Measurements from ENCODE around the gene TNNT3. TPM values are rescaled to one million over a fixed set of nuclear protein-coding genes. Genes with fewer than 3 reads are reported as not detected.
"Not testable (repeated sequence)": the region's sequence is repeated elsewhere in the genome, so short reads cannot be mapped to it uniquely, and the experiment has no call there.

TNNT3 gene
- total and polyA plus RNA-seq, 2 experiments from 2014 or later: not detected

DNA sequence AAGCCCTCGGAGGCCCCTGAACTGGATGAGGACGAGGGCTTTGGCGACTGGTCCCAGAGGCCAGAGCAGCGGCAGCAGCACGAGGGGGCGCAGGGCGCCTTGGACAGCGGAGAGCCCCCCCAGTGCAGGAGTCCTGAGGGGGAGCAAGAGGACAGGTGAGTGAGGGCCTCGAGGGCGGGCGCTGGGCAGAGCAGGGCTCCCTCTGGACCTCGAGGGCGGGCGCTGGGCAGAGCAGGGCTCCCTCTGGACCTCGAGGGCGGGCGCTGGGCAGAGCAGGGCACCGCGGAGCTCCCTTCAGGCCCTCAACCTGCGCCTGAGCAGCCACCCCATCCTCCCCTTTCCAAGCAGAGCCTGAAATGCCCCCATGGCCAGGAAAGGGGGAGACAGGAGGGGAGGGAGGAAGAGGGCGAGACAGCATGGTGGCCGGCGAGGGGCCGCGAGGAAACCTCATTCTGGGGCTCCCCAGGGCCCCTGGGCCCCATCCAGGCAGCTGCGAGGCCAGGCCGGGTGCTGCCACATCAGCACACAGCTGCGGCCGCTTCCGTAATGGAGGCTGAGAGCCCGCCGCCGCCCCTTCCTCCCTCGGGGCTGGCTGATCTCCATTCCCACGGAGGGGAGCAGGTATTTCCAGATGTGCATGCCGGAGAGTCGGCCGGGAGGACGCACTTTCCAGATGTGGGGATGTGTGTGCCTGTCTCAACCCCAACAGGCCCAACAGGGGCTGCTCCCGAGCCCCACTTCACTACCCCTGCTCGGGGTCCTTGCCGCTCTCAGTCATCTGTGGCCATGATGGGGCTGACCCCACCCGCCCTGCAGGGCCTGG, 37.9 kb upstream of the TNNT3 start:
- no peaks in the 10 kb centered on the region for H3F3A ChIP-seq (ENCODE audit: insufficient read depth)
- H3K4me1 ChIP-seq (ENCODE audit: insufficient read depth): no peaks in the 10 kb centered on the region
- no peak overlapping the region for H3K27ac ChIP-seq
- H3K36me3 ChIP-seq (ENCODE audit: low read depth): no peaks in the 10 kb centered on the region
- no peak for DNase-seq
- H3K9me2 ChIP-seq (ENCODE audit: insufficient read depth): no peaks in the 10 kb centered on the region
- H3K27me3 ChIP-seq (replicated peaks; ENCODE audit: insufficient read depth): no peaks in the 10 kb centered on the region
- H3K79me2 ChIP-seq (ENCODE audit: insufficient read depth): no peaks in the 10 kb centered on the region
- TF ChIP-seq EZH2 (IDR thresholded peaks at IDR 0.05; ENCODE audit: insufficient read depth, poor library complexity, severe bottlenecking) (no peak), EZH2phosphoT487 (IDR thresholded peaks at IDR 0.05; ENCODE audit: insufficient read depth, low read depth) (no peak)
- H3K9me3 ChIP-seq (ENCODE audit: low read depth): no peaks in the 10 kb centered on the region
- in situ Hi-C loops (cut with MboI): no loop called here
- no peaks in the 10 kb centered on the region for H4K20me1 ChIP-seq (ENCODE audit: insufficient read depth)
- H3K4me2 ChIP-seq (ENCODE audit: unreplicated experiment): no peak overlapping the region
- H2AFZ ChIP-seq: no peak overlapping the region
- no peak overlapping the region for H3K9ac ChIP-seq
- no peak overlapping the region for H3K4me3 ChIP-seq
- 55 to 56% methylated on average over 31 to 43 of the region's 43 CpGs for WGBS, 2 experiments (ENCODE audit: low coverage in 1 of 2, low lambda C conversion rate in 2 of 2, missing lambda C conversion rate in 2 of 2)

DNA sequence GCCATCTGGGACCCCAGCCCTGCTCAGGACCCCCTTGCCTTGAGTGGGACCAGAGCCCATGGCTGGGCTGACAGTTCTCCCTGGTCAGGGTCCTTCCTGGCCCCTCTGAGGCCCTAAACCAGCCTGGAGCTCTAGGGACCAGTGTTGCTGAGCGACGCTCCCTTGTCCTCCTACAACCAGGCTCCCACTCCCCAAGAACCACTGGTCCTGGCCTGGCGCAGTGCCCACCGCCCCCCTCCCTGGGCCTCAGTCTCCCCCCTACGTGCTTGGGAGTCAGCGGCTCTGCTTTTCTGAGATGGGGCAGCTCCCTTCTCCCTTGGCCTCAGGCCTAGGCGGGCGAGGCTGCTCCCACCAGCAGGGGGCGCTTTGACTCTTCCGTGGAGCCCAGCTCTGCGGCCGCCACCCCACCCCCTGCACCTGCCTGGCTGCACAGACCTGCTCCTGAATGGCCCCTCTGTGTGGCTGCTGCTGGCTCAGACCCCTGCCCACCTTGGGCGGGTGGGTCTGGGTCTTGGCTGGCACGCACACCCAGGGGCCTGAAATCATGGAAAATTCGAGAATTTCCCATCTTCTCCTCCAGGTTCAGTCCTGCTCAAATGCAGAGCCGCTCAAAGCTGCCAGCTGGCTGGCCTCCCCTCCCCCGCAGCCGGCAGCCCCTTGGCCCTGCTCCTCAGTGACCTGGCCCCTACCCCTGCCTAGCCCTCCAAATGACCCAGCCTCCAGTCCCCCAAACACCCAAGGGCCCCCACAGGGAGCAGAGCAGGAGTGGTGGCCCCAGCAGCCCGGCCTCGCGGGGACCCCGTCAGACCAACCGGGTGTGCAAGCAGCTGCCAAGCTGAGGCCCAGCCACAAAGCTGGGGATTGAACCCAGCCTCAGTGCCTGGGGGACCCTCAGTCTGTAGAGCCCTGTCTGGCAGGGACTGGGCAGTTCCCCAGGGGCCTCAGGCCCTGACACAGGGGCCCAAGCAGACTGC, 37.0 kb upstream of the TNNT3 start:
- no peaks in the 10 kb centered on the region for H3K27me3 ChIP-seq (replicated peaks; ENCODE audit: insufficient read depth)
- H3K79me2 ChIP-seq (ENCODE audit: insufficient read depth): no peaks in the 10 kb centered on the region
- H3F3A ChIP-seq (ENCODE audit: insufficient read depth): no peaks in the 10 kb centered on the region
- no peaks in the 10 kb centered on the region for H3K36me3 ChIP-seq (ENCODE audit: low read depth)
- TF ChIP-seq EZH2 (IDR thresholded peaks at IDR 0.05; ENCODE audit: insufficient read depth, poor library complexity, severe bottlenecking): no peak
- TF ChIP-seq EZH2phosphoT487 (IDR thresholded peaks at IDR 0.05; ENCODE audit: insufficient read depth, low read depth): no peak
- H3K9me3 ChIP-seq (ENCODE audit: low read depth): no peaks in the 10 kb centered on the region
- H3K4me1 ChIP-seq (ENCODE audit: insufficient read depth): no peaks in the 10 kb centered on the region
- no peak overlapping the region for H2AFZ ChIP-seq
- no peak overlapping the region for H3K4me3 ChIP-seq
- no peaks in the 10 kb centered on the region for H4K20me1 ChIP-seq (ENCODE audit: insufficient read depth)
- H3K27ac ChIP-seq: no peak overlapping the region
- 24% methylated on average over 18 to 23 of the region's 23 CpGs for WGBS, 2 experiments (ENCODE audit: low coverage in 1 of 2, low lambda C conversion rate in 2 of 2, missing lambda C conversion rate in 2 of 2)
- H3K9me2 ChIP-seq (ENCODE audit: insufficient read depth): no peaks in the 10 kb centered on the region
- peak; percentile 73 for DNase-seq
- H3K9ac ChIP-seq: no peak overlapping the region
- in situ Hi-C loops (cut with MboI): no loop called here
- H3K4me2 ChIP-seq (ENCODE audit: unreplicated experiment): no peak overlapping the region

DNA sequence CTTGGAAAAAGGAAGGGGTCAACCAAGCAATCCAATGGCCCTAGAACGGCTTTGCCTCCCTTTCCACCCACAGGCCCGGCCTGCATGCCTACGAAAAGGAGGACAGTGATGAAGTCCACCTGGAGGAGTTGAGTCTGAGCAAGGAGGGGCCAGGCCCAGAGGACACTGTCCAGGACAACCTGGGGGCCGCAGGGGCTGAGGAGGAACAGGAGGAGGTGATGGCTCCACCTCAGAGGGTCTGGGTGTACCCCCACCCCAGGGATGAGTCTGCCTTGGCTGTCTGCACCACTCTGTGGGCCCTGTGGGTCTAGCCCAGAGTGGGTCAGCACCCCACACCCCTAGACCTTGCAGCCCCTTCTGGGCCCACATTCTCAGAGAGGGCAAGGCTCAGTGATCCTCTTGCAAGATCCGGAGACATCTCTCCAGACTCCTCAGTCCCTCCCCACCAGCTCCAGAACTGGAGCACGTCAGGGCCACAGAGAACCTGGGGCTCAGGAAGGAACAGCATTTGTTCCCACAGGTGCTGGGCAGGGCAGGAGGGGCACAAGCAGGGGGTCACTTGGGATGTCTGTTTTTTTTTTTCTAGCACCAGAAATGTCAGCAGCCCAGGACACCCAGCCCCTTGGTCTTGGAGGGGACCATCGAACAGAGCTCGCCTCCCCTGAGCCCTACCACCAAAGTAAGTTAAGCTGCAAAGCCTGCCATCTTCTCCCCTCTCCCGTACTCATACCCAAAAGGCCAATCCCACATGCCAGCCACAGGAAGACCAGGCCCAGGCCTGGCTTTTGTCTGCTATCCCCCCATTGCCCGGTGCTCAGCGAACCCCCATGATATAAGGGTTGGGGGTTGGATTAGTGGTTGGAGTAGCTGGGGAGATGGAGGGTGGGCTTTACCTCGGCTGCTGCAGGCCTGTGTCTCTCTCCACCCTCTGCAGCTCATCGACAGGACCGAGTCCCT, 35.9 kb upstream of the TNNT3 start:
- Histone ChIP-seq H3K9me2 (ENCODE audit: insufficient read depth) (no peaks in the 10 kb centered on the region), H3K9ac (no peak overlapping the region), H3K4me1 (ENCODE audit: insufficient read depth) (no peaks in the 10 kb centered on the region), H2AFZ (no peak overlapping the region), H3F3A (ENCODE audit: insufficient read depth) (no peaks in the 10 kb centered on the region), H3K9me3 (ENCODE audit: low read depth) (no peaks in the 10 kb centered on the region), H3K27me3 (replicated peaks; ENCODE audit: insufficient read depth) (no peaks in the 10 kb centered on the region), H3K4me3 (no peak overlapping the region), H3K79me2 (ENCODE audit: insufficient read depth) (no peaks in the 10 kb centered on the region), H3K4me2 (ENCODE audit: unreplicated experiment) (no peak overlapping the region), H4K20me1 (ENCODE audit: insufficient read depth) (no peaks in the 10 kb centered on the region), H3K27ac (no peak overlapping the region), H3K36me3 (ENCODE audit: low read depth) (no peaks in the 10 kb centered on the region)
- in situ Hi-C loops (cut with MboI): no loop called here
- 58 to 62% methylated on average over 13 to 14 of the region's 14 CpGs for WGBS, 2 experiments (ENCODE audit: low coverage in 1 of 2, low lambda C conversion rate in 2 of 2, missing lambda C conversion rate in 2 of 2)
- no peak for DNase-seq
- TF ChIP-seq EZH2 (IDR thresholded peaks at IDR 0.05; ENCODE audit: insufficient read depth, poor library complexity, severe bottlenecking): no peak
- no peak for TF ChIP-seq EZH2phosphoT487 (IDR thresholded peaks at IDR 0.05; ENCODE audit: insufficient read depth, low read depth)

DNA sequence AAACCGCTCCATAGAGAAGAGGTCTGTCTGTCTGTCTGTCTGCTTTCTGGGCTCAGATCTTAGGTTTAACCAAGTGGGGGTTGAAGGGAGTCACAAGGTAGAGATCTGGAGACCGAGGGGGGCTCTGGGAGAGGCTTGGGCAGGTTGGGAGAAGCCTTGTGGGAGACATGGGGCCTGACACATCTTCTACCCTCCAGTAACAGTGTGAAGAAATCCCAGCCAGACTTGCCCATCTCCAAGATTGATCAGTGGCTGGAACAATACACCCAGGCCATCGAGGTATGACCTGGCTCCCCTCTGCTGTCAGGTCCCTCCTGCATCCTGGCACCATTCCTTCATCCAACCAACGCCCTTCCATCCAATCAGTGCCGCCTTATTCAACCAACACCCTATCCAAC, 35.2 kb upstream of the TNNT3 start:
- H3K4me2 ChIP-seq (ENCODE audit: unreplicated experiment): no peak overlapping the region
- DNase-seq: no peak
- TF ChIP-seq EZH2phosphoT487 (IDR thresholded peaks at IDR 0.05; ENCODE audit: insufficient read depth, low read depth) (no peak), EZH2 (IDR thresholded peaks at IDR 0.05; ENCODE audit: insufficient read depth, poor library complexity, severe bottlenecking) (no peak)
- H2AFZ ChIP-seq: no peak overlapping the region
- no peak overlapping the region for H3K27ac ChIP-seq
- no peak overlapping the region for H3K4me3 ChIP-seq
- WGBS, 2 experiments (ENCODE audit: low coverage in 1 of 2, low lambda C conversion rate in 2 of 2, missing lambda C conversion rate in 2 of 2): 68 to 73% methylated on average over 5 of the region's 5 CpGs
- H3K9ac ChIP-seq: no peak overlapping the region
- no peaks in the 10 kb centered on the region for H4K20me1 ChIP-seq (ENCODE audit: insufficient read depth)
- in situ Hi-C loops (cut with MboI): no loop called here
- H3F3A ChIP-seq (ENCODE audit: insufficient read depth): no peaks in the 10 kb centered on the region
- no peaks in the 10 kb centered on the region for H3K9me3 ChIP-seq (ENCODE audit: low read depth)
- no peaks in the 10 kb centered on the region for H3K4me1 ChIP-seq (ENCODE audit: insufficient read depth)
- no peaks in the 10 kb centered on the region for H3K79me2 ChIP-seq (ENCODE audit: insufficient read depth)
- H3K27me3 ChIP-seq (replicated peaks; ENCODE audit: insufficient read depth): no peaks in the 10 kb centered on the region
- H3K36me3 ChIP-seq (ENCODE audit: low read depth): no peaks in the 10 kb centered on the region
- no peaks in the 10 kb centered on the region for H3K9me2 ChIP-seq (ENCODE audit: insufficient read depth)

DNA sequence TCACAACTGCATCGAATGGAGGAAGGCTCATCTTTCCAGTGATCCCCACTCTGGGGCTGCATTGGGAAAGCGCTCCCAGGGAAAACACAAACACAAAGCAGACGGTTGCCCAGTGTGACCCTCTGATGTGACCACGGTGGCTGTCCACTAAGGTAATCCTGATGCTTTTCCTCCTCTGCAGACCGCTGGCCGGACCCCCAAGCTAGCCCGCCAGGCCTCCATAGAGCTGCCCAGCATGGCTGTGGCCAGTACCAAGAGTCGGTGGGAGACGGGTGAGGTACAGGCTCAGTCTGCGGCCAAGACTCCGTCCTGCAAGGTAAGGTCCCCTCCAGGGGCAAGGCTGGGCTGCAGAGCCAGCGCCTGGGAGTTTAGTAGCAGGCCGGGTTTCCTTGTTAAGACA, 33.0 kb upstream of the TNNT3 start:
- H3K4me1 ChIP-seq (ENCODE audit: insufficient read depth); H3K4me2 ChIP-seq (ENCODE audit: unreplicated experiment); H3K79me2 ChIP-seq (ENCODE audit: insufficient read depth); H3K9me2 ChIP-seq (ENCODE audit: insufficient read depth); H3K36me3 ChIP-seq (ENCODE audit: low read depth); in situ Hi-C loops (cut with MboI); H3K9ac ChIP-seq; H3F3A ChIP-seq (ENCODE audit: insufficient read depth); H3K4me3 ChIP-seq; H4K20me1 ChIP-seq (ENCODE audit: insufficient read depth); H3K27ac ChIP-seq; H2AFZ ChIP-seq; DNase-seq; H3K9me3 ChIP-seq (ENCODE audit: low read depth); H3K27me3 ChIP-seq (replicated peaks; ENCODE audit: insufficient read depth): not testable (repeated sequence)
- 69 to 75% methylated on average over 13 of the region's 13 CpGs for WGBS, 2 experiments (ENCODE audit: low coverage in 1 of 2, low lambda C conversion rate in 2 of 2, missing lambda C conversion rate in 2 of 2)
